ENCODE data around the gene NDUFAF3.
A peak's percentile ranks its signal among the peaks of the same experiment; 100 is the strongest.

Gene NDUFAF3

DNA sequence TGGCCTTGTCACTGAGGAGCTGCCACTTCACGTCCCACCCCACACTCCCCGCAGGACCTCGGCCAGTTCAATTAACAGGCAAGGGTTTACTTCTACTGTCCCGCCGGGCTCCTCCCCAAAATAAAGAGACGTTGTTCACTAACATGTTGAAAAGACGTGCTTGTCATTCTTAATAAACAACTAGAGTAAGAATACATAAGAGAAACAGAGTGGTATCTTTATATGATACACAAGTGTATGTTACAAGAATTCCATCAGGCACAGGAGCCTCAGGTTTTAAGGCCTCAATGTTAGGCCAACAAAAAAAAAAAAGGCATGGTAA lies 7.6 kb downstream of the NDUFAF3 start:
- Histone ChIP-seq H3K9me3 (ENCODE audit: control insufficient read depth, insufficient read depth, low read depth, low read length) (no peaks in the 10 kb centered on the region), H3K4me1 (ENCODE audit: control insufficient read depth, insufficient read depth, low read length) (no peaks in the 10 kb centered on the region), H3K27ac (ENCODE audit: extremely low read depth, low read depth, low read length) (no peak overlapping the region), H3K36me3 (ENCODE audit: control insufficient read depth in 2 of 2, insufficient read depth in 1 of 2, low read length in 2 of 2) (peaks cover 5 to 88% of the 10 kb centered on the region in 2 experiments; a peak in 2 of 3 replicates), H3K4me3 (ENCODE audit: low read depth, low read length) (no peak overlapping the region; the same call in 1 of the 2 replicates)
- POLR2A ChIA-PET = interaction anchor here (0.6 to 1.9 kb wide), 25 partner anchors 8 to 642 kb away, joined by 3 to 28 read pairs (median 3); partner anchors contain the start of genes DALRD3, KLHDC8B, LAMB2 and P4HTM
- CTCF ChIA-PET = interaction anchor here (0.5 to 1.1 kb wide), 2 partner anchors 42 to 63 kb away, joined by 3 read pairs; no protein-coding TSS in a partner anchor
- TF ChIP-seq ZNF391 (tag by site-specific recombination; IDR thresholded peaks at IDR 0.05; ENCODE audit: borderline replicate concordance, low read depth) = no peak
- 0 out of 2 replicates have a peak, but pooled peaks have one; percentile 4 for TF ChIP-seq ZEB2 (tag by site-specific recombination; IDR thresholded peaks at IDR 0.05)
- TF ChIP-seq PRDM10 (tag by site-specific recombination; IDR thresholded peaks at IDR 0.05) = peak; percentile 18; the same call in 1 of the 2 replicates

DNA sequence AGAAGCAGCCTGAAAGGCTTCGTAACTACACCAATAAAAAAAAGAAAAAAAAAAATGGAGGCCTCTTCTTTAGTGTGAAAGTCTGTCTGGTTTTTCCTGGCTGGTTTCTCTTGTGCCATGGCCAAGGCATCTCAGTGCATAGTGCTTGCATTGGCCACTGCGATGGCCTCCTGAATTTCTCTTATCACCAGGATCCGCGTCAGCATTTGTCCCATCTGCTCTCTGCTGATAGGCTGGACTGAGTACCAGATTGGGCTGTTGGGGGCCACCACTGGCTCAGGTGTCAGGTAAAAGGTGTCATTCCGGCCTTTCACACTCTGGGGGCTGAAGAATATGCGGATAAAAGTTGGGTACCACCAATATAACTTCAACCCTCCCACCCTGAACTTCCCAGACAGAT lies 8.4 kb downstream of the NDUFAF3 start:
- ChIA-PET CTCF (no interaction called here), POLR2A (no interaction called here)
- H3K4me3 ChIP-seq (ENCODE audit: low read depth, low read length) = no peak overlapping the region
- H3K4me1 ChIP-seq (ENCODE audit: control insufficient read depth, insufficient read depth, low read length) = no peaks in the 10 kb centered on the region
- TF ChIP-seq ZNF24 (tag by site-specific recombination; IDR thresholded peaks at IDR 0.05) (no peak), ZBTB8A (tag by site-specific recombination; IDR thresholded peaks at IDR 0.05) (no peak), ZBTB1 (tag by site-specific recombination; IDR thresholded peaks at IDR 0.05) (no peak), ZBTB6 (tag by site-specific recombination; IDR thresholded peaks at IDR 0.05) (no peak), ZSCAN16 (tag by site-specific recombination; IDR thresholded peaks at IDR 0.05) (no peak), ZNF654 (tag by site-specific recombination; IDR thresholded peaks at IDR 0.05; ENCODE audit: low read depth) (no peak), ZNF23 (tag by site-specific recombination; IDR thresholded peaks at IDR 0.05; ENCODE audit: borderline replicate concordance) (no peak), ZFP69B (tag by site-specific recombination; IDR thresholded peaks at IDR 0.05) (no peak), CTCF (tag by site-specific recombination; IDR thresholded peaks at IDR 0.05) (no peak), ZNF121 (tag by site-specific recombination; IDR thresholded peaks at IDR 0.05) (no peak), ZBTB7A (tag by site-specific recombination; IDR thresholded peaks at IDR 0.05; ENCODE audit: low read depth) (no peak), ZNF37A (tag by site-specific recombination; IDR thresholded peaks at IDR 0.05) (no peak), ZNF571 (tag by site-specific recombination; IDR thresholded peaks at IDR 0.05) (no peak), SCRT1 (tag by site-specific recombination; IDR thresholded peaks at IDR 0.05; ENCODE audit: borderline replicate concordance) (no peak), ZNF2 (tag by site-specific recombination; IDR thresholded peaks at IDR 0.05) (no peak), KLF16 (tag by site-specific recombination; IDR thresholded peaks at IDR 0.05) (no peak), ZEB2 (tag by site-specific recombination; IDR thresholded peaks at IDR 0.05) (no peak), ZNF580 (tag by site-specific recombination; IDR thresholded peaks at IDR 0.05) (no peak)
- TF ChIP-seq, protein P1, sequence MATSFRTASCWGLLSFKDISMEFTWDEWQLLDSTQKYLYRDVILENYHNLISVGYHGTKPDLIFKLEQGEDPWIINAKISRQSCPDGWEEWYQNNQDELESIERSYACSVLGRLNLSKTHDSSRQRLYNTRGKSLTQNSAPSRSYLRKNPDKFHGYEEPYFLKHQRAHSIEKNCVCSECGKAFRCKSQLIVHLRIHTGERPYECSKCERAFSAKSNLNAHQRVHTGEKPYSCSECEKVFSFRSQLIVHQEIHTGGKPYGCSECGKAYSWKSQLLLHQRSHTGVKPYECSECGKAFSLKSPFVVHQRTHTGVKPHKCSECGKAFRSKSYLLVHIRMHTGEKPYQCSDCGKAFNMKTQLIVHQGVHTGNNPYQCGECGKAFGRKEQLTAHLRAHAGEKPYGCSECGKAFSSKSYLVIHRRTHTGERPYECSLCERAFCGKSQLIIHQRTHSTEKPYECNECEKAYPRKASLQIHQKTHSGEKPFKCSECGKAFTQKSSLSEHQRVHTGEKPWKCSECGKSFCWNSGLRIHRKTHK (tag by site-specific recombination; IDR thresholded peaks at IDR 0.05) = no peak
- peaks cover 5 to 88% of the 10 kb centered on the region in 2 experiments; a peak in 2 of 3 replicates for H3K36me3 ChIP-seq (ENCODE audit: control insufficient read depth in 2 of 2, insufficient read depth in 1 of 2, low read length in 2 of 2)
- no peaks in the 10 kb centered on the region for H3K9me3 ChIP-seq (ENCODE audit: control insufficient read depth, insufficient read depth, low read depth, low read length)
- no peak overlapping the region for H3K27ac ChIP-seq (ENCODE audit: extremely low read depth, low read depth, low read length)
